ENCODE measurements around the gene CDH24. TPM values are rescaled to one million over a fixed set of nuclear protein-coding genes. Genes with fewer than 3 reads are reported as not detected.
A peak's percentile ranks its signal among the peaks of the same experiment; 100 is the strongest.

Gene CDH24
- total RNA-seq, 2 donors from 2014 or later, result 16.9 to 17.2 TPM

DNA sequence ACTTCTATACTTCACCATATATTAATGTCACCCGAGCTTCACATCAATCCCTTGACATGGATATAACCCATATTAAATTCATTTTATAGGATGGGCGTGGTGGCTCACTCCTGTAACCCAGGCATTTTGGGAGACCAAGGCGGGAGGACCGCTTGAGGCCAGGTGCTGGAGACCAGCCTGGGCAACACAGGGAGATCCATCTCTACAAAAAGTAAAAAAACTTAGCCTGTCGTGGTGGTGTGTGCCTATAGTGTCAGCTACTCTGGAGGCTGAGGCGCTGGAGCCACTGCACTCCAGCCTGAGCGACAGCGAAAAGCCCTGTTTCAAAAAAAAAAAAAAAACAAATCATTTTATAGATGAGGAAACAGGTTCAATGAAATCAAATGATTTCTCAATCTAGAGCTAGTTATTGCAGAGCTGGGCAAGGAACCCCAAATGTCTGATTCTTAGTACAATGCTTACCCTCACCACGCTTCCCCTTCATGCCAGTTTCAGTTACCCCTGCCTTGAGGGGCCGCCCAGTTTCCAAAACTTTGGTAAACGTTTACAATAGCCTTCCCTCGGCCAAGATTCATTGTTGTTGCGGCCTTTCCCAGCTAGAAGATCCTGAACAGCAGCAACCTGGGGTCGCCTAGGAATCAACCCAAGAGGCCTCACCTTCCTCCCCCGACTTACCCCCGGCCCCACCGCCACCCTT, 23.4 kb downstream of the CDH24 start:
- Histone ChIP-seq H3K27me3 (ENCODE audit: control insufficient read depth, insufficient read depth, low read length, poor library complexity, severe bottlenecking) (no peaks in the 10 kb centered on the region), H3K9ac (ENCODE audit: extremely low read depth, low read length, poor library complexity, severe bottlenecking) (peak overlapping the region; percentile 98), H3K9me3 (ENCODE audit: control insufficient read depth, low read length) (peaks cover 4% of the 10 kb centered on the region), H3K4me1 (ENCODE audit: control insufficient read depth, insufficient read depth, low read length) (no peaks in the 10 kb centered on the region), H3K4me3 (ENCODE audit: low read length) (peak overlapping the region; percentile 97), H3K36me3 (ENCODE audit: control insufficient read depth, insufficient read depth, low read length) (peaks cover 38% of the 10 kb centered on the region), H3K27ac (ENCODE audit: low read depth, low read length) (peak overlapping the region; percentile 95)
- WGBS, 2 experiments (ENCODE audit: insufficient coverage in 1 of 2, insufficient read length in 1 of 2), result 36 to 44% methylated on average over 7 to 17 of the region's 17 CpGs
- TF ChIP-seq, protein P1, sequence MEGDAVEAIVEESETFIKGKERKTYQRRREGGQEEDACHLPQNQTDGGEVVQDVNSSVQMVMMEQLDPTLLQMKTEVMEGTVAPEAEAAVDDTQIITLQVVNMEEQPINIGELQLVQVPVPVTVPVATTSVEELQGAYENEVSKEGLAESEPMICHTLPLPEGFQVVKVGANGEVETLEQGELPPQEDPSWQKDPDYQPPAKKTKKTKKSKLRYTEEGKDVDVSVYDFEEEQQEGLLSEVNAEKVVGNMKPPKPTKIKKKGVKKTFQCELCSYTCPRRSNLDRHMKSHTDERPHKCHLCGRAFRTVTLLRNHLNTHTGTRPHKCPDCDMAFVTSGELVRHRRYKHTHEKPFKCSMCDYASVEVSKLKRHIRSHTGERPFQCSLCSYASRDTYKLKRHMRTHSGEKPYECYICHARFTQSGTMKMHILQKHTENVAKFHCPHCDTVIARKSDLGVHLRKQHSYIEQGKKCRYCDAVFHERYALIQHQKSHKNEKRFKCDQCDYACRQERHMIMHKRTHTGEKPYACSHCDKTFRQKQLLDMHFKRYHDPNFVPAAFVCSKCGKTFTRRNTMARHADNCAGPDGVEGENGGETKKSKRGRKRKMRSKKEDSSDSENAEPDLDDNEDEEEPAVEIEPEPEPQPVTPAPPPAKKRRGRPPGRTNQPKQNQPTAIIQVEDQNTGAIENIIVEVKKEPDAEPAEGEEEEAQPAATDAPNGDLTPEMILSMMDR (conservative IDR thresholded peaks at IDR 0.05), result no peak
- Mint-ChIP-seq H3K27ac (peak overlapping the region; percentile 98), H3K36me3 (ENCODE audit: low read depth) (peaks cover 38% of the 10 kb centered on the region), H3K9me3 (no peaks in the 10 kb centered on the region), H3K4me3 (peak overlapping the region; percentile 88), H3K27me3 (ENCODE audit: insufficient read depth) (no peaks in the 10 kb centered on the region), H3K4me1 (peaks cover 18% of the 10 kb centered on the region)
- DNase-seq, result peak; percentile 26

DNA sequence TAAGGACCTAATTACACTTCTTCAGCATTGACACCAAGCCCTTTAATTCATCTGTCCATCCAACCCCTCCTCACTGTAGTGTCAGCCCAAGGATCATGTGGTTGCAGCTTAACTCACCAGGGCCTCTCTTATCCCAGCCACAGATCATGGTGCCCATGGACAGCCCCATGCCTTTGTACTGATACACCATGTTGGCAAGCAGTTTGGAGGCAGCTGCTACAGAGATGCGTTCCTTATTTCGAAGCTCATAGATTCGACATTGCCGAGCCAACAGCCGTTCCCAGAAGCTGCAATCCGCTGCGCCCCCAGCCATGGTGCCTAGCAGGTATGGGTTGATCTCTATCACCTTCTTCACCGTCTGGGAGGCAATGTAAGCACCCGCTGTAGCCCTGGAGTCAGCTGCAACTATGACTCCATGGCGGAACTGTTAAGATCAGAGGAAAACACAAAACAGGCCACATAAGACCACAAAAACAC, 24.0 kb downstream of the CDH24 start:
- Histone ChIP-seq H3K9me3 (ENCODE audit: control insufficient read depth, low read length) (peaks cover 4% of the 10 kb centered on the region), H3K4me3 (ENCODE audit: low read length) (peak overlapping the region; percentile 97), H3K36me3 (ENCODE audit: control insufficient read depth, insufficient read depth, low read length) (peaks cover 44% of the 10 kb centered on the region), H3K4me1 (ENCODE audit: control insufficient read depth, insufficient read depth, low read length) (no peaks in the 10 kb centered on the region), H3K9ac (ENCODE audit: extremely low read depth, low read length, poor library complexity, severe bottlenecking) (no peak overlapping the region), H3K27me3 (ENCODE audit: control insufficient read depth, insufficient read depth, low read length, poor library complexity, severe bottlenecking) (no peaks in the 10 kb centered on the region), H3K27ac (ENCODE audit: low read depth, low read length) (no peak overlapping the region)
- no peaks in the 10 kb centered on the region for H3K9me3 Mint-ChIP-seq
- H3K27me3 Mint-ChIP-seq (ENCODE audit: insufficient read depth), result no peaks in the 10 kb centered on the region
- peaks cover 42% of the 10 kb centered on the region for H3K36me3 Mint-ChIP-seq (ENCODE audit: low read depth)
- 94 to 96% methylated on average over 10 of the region's 10 CpGs for WGBS, 2 experiments (ENCODE audit: insufficient coverage in 1 of 2, insufficient read length in 1 of 2)
- TF ChIP-seq, protein P1 (conservative IDR thresholded peaks at IDR 0.05), result no peak
- peak overlapping the region; percentile 88 for H3K4me3 Mint-ChIP-seq
- DNase-seq, result no peak
- peak overlapping the region; percentile 98 for H3K27ac Mint-ChIP-seq
- H3K4me1 Mint-ChIP-seq, result peaks cover 16% of the 10 kb centered on the region

DNA sequence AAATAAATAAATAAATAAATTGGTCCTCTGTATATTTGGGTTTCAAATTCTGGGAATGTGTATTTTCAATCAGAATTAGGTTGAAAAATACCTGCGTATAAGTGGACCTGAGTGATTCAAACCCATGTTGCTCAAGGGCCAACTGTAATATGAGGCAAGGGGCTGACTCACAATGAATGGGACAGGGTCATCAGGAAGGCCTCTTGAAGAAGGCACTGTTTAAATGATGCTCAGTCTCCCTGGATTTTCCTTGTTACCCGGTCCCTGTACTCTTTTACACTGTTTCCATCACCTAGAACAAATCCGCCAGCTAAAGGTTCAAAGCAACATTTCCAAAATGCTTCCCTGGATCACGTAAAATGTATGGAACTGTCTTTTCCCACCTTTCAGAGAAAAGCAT, 26.4 kb downstream of the CDH24 start:
- H3K36me3 ChIP-seq (ENCODE audit: control insufficient read depth, insufficient read depth, low read length), result peaks cover 53% of the 10 kb centered on the region
- H3K4me1 Mint-ChIP-seq, result peaks cover 22% of the 10 kb centered on the region

More for the DNA sequence above, 26.4 kb downstream of the CDH24 start:
- Mint-ChIP-seq H3K36me3 (ENCODE audit: low read depth) (peaks cover 56% of the 10 kb centered on the region), H3K4me3 (no peak overlapping the region), H3K9me3 (no peaks in the 10 kb centered on the region), H3K27ac (no peak overlapping the region), H3K27me3 (ENCODE audit: insufficient read depth) (no peaks in the 10 kb centered on the region)
- no peak overlapping the region for H3K27ac ChIP-seq (ENCODE audit: low read depth, low read length)
- H3K9ac ChIP-seq (ENCODE audit: extremely low read depth, low read length, poor library complexity, severe bottlenecking), result no peak overlapping the region
- H3K9me3 ChIP-seq (ENCODE audit: control insufficient read depth, low read length), result peaks cover 4% of the 10 kb centered on the region
- TF ChIP-seq, protein P1 (conservative IDR thresholded peaks at IDR 0.05), result no peak
- DNase-seq, result no peak
- no peaks in the 10 kb centered on the region for H3K4me1 ChIP-seq (ENCODE audit: control insufficient read depth, insufficient read depth, low read length)
- no peaks in the 10 kb centered on the region for H3K27me3 ChIP-seq (ENCODE audit: control insufficient read depth, insufficient read depth, low read length, poor library complexity, severe bottlenecking)
- 96 to 98% methylated on average over 4 of the region's 4 CpGs for WGBS, 2 experiments (ENCODE audit: insufficient coverage in 1 of 2, insufficient read length in 1 of 2)
- no peak overlapping the region for H3K4me3 ChIP-seq (ENCODE audit: low read length)
